NCI-H2227 treated with DMSO at 0.1 percent for 48 hours (cell line): ENCODE results near the gene ARHGAP15.
A peak's percentile ranks its signal among the peaks of the same experiment; 100 is the strongest.

Experiments
- DNase-seq: peaks from one replicate; lab custom pipeline; 2025; lab: John Stamatoyannopoulos, UW

The ARHGAP15 gene

DNA sequence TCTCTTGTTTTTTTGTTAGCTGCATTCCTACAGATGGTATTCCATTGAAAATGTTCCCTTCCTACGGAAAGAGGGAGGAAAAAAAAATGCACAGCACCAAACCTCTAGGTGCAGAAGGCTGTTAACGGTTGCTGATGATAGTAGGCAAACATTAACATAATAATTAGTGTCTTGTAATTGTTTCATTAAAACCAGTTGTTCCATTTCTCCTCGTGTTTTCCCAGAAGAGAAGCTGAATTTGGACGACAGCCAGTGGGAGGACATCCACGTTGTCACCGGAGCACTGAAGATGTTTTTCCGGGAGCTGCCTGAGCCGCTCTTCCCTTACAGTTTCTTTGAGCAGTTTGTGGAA, 494.7 kb downstream of the ARHGAP15 start:
- DNase-seq = no peak

DNA sequence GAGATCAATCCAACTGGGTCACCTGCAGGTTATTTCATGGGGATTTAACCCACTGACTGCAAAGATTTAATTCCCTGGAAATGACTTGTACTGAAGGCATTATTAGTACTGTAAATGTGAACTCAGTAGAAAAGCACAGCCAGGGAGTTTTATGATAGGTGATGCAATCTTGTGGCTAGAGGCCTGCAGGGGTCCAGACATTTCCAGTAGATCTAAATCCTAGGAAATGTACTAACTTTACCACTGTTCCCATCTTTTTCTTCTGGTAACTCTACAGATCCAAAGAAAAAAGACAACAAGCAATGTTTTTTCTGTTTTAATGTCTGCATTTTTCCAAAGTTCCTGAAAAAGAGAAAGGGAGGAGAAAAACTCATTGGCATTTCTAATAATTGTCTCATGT, 500.1 kb downstream of the ARHGAP15 start:
- no peak for DNase-seq

DNA sequence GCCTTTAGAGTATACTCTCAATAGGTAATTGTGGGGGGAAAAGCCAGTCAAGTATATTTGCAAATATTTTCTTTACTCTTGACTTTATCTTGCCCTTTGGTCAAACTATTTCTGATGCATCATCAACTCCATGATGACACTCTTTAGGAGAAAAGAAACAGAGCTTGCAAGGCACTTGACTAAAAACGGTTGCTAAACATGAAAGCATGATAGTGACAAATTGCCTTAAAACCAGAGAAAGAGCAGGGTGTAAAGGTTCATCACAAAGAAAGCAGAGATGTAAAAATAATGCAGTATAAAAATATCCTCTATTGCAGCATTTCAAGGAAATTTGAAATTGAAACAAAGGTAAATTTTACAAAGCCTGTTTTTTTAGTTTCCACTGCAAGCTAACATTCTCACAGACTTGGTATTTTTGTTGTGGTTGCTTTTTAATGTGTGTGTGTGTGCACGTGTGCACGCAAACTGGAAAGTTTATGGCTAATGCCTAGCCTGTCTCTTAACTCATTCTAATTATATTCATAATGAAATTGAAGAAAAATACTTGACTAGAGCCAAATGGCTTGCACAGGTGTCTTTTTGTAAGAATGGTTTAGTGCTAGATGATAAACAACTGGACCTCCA, 503.6 kb downstream of the ARHGAP15 start:
- DNase-seq = no peak

DNA sequence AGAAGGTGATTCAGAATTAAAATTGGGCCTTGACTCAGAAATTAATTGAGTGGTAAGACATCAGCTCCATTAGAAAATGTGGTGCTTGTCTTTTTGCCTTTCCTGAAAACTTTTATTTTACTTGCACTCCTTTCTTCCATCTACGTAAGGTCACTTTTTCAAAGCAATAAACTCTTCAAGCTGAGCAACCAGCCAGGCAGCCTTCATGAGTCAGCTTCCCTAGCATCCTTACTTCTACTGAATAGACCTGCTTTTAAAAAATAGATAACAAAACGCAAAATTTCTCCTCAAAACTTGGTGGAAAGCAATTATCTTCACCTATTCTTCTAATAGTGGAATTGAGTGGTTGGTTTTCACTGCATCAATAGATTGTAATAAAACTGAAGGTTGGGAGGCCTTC, 504.2 kb downstream of the ARHGAP15 start:
- no peak for DNase-seq

- DNase-seq = no peak
These were observed 506.1 kb downstream of the ARHGAP15 start for GRCh38 chr2:143635302-143635701.

- DNase-seq = no peak
These were observed 506.7 kb downstream of the ARHGAP15 start for GRCh38 chr2:143635936-143636335.

GRCh38 chr2:143640826-143641225, 511.6 kb downstream of the ARHGAP15 start:
- DNase-seq = no peak

DNA sequence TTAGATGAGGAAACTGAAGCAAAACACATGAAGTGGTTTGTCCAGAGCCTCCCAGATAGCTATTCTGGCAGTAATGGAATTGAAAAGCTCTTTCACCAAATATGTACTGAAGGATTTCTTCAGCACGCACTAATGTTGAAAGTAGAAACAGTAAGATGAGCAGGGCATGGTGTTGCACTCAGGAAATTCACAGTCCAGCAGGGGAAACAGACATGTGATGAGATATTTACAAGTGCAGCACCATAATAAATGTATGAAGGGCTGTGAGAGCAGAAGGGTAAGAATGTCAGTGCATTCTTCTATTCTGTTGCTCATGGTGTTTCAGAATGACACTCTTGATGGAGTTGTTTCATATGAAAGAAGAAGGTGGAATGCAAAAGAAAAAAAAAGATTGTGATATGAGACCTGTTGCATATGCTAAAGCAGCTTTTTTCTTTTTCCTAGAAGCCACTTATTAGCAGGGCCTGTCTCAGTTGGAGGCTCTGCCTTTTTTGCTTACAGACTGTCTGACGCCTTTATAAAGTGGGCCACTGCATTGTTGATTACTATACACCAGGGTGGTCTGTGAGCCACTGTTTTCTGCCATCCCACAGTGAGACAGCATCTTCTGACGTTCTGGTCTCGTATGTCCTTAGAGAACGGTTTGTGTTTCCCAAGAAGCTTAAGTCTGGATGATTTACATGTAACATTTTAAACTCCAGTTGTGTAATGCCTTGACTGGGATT, 516.9 kb downstream of the ARHGAP15 start:
- DNase-seq = no peak

DNA sequence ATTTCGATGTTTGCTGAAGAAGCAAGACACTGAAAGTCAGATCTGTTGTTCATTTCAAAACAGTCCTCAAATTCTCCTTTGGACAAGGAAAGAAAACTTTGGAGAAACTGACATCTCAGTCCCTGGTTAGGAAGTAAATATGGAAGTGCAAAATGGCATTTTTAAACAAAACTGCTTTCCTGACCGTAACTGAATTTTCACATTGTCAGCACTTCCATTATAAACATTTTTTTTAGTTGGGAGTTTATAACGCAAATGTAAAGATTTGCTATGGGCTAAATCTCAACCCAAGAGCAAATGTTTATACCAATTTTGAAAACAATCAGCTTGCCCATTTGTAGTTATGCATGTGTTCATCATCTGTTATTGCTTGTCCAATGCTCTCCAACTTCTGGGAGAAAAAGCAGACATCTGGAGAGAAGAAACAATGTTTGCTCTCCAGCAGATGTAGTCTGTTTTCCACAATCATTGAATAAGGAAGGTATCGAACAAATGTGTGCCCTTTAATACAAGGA, 520.1 kb downstream of the ARHGAP15 start:
- no peak for DNase-seq

- no peak for DNase-seq
These were observed 523.5 kb downstream of the ARHGAP15 start for GRCh38 chr2:143652692-143653091.

DNA sequence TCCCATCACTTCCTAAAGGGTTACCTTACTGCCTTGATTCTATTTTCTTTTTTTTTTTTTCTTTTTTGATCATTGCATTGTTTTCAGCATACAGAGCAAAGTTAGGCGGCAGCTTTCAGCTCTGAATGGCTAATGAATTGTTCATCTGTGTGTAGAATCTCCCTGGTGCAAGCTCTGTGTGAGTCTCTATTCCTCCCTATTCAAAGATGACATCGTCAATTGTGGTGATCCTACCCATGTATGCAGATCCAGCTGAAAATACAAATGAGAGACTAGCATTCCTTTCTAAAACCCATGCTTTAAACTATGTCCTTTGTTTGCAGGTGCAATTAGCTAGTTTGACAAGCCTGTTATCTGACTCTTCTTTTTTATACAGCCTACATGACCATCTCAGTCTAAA, 539.0 kb downstream of the ARHGAP15 start:
- DNase-seq = no peak

DNA sequence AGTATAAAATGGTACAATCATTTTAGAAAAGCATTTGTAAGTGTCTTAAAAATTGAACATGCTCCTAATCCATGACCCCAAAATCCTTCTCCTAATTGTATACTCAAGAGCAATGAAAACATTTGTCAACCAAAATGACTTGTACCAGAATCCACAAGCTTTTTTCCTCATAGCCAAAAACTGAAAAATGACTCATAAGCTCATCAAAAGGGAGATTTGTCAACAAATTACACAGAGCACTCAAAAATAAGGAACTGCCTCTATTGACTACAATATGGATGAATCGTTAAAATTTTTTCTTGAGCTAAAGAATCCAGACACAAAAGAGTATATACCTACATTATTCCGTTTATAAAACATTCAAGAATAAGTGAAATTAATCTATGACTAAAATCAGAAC, 544.8 kb downstream of the ARHGAP15 start:
- DNase-seq = no peak

- no peak for DNase-seq
These were observed 545.8 kb downstream of the ARHGAP15 start for GRCh38 chr2:143675021-143675420.

- no peak for DNase-seq
These were observed 550.4 kb downstream of the ARHGAP15 start for GRCh38 chr2:143679617-143680016.

DNA sequence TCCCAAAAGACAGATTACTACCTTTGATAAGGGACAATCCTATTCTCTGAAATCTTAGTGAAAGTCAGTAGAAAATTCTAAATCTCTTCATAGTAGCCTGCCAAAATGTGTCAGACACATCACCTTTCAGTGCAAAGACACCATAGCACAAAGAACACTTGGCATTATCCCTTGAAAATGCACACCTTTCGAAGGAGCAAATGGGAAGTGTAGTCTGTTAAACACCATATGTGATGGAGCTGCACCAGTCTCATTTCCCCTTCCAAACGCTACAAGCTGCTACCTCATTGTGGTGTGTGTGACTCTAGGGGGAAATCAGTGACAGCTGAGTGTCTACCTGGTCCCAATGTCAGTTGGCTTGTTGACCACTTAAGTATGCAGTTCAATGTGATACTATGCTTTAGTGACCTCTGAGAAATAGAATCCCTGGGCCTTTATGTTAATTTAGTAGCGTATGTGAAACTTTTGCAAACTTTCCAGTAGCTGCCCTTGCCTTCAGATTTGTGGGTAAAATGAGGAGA, 551.7 kb downstream of the ARHGAP15 start:
- DNase-seq = no peak

GRCh38 chr2:143682436-143683055, 553.3 kb downstream of the ARHGAP15 start:
- DNase-seq = no peak

- no peak for DNase-seq
These were observed 554.8 kb downstream of the ARHGAP15 start for GRCh38 chr2:143683977-143684376.

DNA sequence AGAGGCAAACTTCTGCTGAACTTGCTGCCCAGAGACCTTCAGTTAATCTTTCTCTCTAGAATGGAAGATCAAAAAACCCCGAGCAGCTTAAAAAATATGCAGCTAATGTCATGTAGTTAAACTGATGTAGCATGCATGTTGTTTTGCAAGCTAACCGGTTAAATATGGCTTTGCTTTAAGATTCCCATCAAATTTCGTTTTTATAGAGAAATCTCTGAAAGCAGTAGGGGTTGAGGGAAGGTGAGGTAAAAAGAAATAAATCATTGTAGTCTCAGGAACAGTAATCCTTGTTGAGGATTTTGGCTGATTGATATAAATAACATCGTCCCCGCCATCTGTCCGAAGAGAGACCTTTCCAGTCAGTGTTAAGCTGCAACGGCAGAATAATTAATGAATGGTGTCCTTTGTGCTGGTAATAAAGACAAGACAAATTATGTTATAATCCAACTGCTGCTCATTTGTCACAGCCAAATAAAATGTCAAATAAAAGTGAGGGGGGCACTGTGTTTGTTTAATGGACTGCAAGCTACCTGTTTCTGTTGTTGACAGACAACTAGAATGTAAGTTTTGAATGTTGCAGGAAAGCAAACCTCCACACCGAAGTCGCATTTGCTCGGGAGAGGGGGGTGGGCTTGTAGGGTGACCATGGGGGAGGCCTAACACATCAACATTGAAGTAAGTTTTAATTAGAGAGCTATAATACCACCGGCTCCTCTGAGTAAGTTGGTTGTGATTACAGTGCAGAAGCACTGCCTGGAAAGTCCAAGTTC, 555.5 kb downstream of the ARHGAP15 start:
- no peak for DNase-seq

DNA sequence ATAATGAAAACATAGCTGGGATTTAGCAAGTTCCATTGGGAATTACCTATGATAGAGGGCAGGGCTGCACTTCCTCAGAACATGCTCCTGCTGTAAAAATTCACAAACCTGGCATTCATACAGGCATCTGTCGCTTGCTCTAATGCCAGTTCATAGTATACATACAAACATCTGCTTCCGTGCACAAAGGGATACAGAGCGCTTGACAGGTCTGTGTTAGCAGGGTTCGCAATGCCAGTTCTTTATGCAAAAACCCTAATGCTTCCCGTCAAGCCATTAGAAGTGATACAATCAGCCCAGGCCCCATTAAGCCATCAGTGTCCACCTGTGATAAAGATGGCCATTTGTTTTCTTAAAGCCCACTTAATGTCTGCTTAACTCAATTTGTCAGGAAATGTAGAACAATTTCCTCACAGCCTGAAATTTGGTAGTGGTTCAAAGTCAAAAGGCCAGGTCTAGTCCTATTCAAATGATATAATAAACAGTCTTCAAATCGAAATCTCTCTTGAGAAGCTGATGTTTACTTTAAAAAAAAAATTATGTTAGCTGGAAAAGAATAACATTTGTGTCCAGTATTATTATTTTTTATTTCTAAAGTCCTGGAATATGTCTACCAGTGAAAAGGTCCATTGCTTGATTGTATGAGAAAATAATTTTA, 556.3 kb downstream of the ARHGAP15 start:
- peak; percentile 54 for DNase-seq

- DNase-seq = no peak
These were observed 557.5 kb downstream of the ARHGAP15 start for GRCh38 chr2:143686585-143687164.

DNA sequence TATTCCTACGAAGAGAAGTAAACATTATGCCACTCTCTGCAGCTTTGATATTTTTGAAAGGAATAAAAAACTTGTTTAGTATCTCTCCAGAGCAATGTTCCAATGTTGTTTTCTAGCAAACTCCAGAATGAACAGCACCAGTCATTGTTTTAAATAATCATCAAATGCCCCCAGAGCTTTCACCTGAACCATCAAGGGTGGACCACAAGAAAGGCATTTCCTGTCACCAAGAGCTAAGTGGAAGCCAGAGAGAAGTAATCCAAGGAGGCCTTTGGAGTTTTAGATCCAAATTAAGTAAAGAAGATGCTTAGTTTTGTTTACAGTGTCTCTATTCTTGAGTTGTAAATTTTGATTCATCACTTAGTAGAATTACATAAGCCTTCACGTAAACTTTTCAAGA, 559.0 kb downstream of the ARHGAP15 start:
- DNase-seq = no peak
